Measurements from ENCODE around the gene TBX1.

DNA sequence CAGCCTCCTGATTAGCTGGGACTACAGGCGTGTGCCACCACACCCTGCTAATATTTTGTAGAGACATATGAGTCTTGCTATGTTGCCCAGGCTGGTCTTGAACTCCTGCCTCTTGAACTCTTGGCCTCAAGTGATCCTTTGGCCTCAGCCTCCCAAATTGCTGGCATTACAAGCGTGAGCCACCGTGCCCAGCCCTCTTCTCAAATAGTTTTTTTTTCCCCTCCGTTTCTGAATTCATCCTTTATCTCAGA lies 11.8 kb downstream of the TBX1 start:
- TF ChIP-seq, protein P1, sequence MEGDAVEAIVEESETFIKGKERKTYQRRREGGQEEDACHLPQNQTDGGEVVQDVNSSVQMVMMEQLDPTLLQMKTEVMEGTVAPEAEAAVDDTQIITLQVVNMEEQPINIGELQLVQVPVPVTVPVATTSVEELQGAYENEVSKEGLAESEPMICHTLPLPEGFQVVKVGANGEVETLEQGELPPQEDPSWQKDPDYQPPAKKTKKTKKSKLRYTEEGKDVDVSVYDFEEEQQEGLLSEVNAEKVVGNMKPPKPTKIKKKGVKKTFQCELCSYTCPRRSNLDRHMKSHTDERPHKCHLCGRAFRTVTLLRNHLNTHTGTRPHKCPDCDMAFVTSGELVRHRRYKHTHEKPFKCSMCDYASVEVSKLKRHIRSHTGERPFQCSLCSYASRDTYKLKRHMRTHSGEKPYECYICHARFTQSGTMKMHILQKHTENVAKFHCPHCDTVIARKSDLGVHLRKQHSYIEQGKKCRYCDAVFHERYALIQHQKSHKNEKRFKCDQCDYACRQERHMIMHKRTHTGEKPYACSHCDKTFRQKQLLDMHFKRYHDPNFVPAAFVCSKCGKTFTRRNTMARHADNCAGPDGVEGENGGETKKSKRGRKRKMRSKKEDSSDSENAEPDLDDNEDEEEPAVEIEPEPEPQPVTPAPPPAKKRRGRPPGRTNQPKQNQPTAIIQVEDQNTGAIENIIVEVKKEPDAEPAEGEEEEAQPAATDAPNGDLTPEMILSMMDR (IDR thresholded peaks at IDR 0.05) = no peak
- TF ChIP-seq POLR2AphosphoS5 (IDR thresholded peaks at IDR 0.05) = no peak
- no peak for TF ChIP-seq POLR2A (IDR thresholded peaks at IDR 0.05)
